Stomach (tissue), 9 donors: Measurements from ENCODE around the gene C1QTNF12. TPM values are rescaled to one million over a fixed set of nuclear protein-coding genes. Genes with fewer than 3 reads are reported as not detected.

Experiments used
- DNase-seq, 2 donors: peaks; one replicate each; pipeline versions ENCODE4 v3.0.0 to v3.0.0-alpha.2; 2013 to 2019
- H3K27ac ChIP-seq, 5 donors: fragments of 200-600 bp in 4 of 5; sonication (generic) in 4 of 5; one replicate each; pipeline ENCODE4 v1.5.1; 2013 to 2019; ENCODE audit warnings: mild to moderate bottlenecking in 1 of 5, moderate library complexity in 1 of 5
- H3K27me3 ChIP-seq, 3 donors: fragments of 200-600 bp; sonication (generic); one replicate each; pipeline ENCODE4 v1.5.1; 2017 to 2019; ENCODE audit warnings: mixed run types in 1 of 3
- H3K36me3 ChIP-seq, 4 donors: fragments of 200-600 bp; sonication (generic); 1 replicate in 3 of 4; 2 replicates in 1 of 4; pipeline ENCODE4 v1.5.1; 2016 to 2019
- H3K4me1 ChIP-seq, 4 donors: fragments of 200-600 bp; sonication (generic); one replicate each; pipeline ENCODE4 v1.5.1; 2016 to 2019
- H3K4me3 ChIP-seq, 4 donors: fragments of 200-600 bp; sonication (generic) in 3 of 4; one replicate each; pipeline ENCODE4 v1.5.1; 2016 to 2019; ENCODE audit warnings: mild to moderate bottlenecking in 1 of 4
- H3K9me3 ChIP-seq, 4 donors: fragments of 200-600 bp; sonication (generic); one replicate each; pipeline ENCODE4 v1.5.1; 2016 to 2019
- CTCF ChIP-seq, 7 experiments: fragments of 450-650 bp in 4 of 7; fragments of 200-600 bp in 3 of 7; sonication (generic) in 3 of 7; IDR thresholded peaks; one replicate each; pipeline ENCODE4 v1.5.1; 2016 to 2019; ENCODE audit warnings: antibody characterized with exemption in 7 of 7, control low read depth in 2 of 7, mild to moderate bottlenecking in 1 of 7
- EP300 ChIP-seq: sonication (generic); formaldehyde crosslinking; IDR thresholded peaks from one replicate; pipeline ENCODE4 v1.6.1; 2017; ENCODE audit warnings: antibody characterized with exemption
- POLR2A ChIP-seq, 4 donors: fragments of 450-650 bp; IDR thresholded peaks; one replicate each; pipeline ENCODE4 v1.6.1; 2016; ENCODE audit warnings: antibody characterized with exemption in 4 of 4, control low read depth in 2 of 4, mild to moderate bottlenecking in 1 of 4, moderate library complexity in 1 of 4
- POLR2AphosphoS5 ChIP-seq, 3 donors: sonication (generic); formaldehyde crosslinking; IDR thresholded peaks; one replicate each; pipeline ENCODE4 v1.6.1; 2016; ENCODE audit warnings: antibody characterized with exemption in 3 of 3
- WGBS, 5 donors: extraction: QIAGEN DNeasy Blood & Tissue Kit in 3 of 5; methylation state at CpG; one replicate each; pipeline versions ENCODE4 v1.1.5 to v1.1.7; 2013 to 2018; 5-methylcytosine and 5-hydroxymethylcytosine counted together
- intact Hi-C: fragments of 100-400 bp; cut with DNase I; formaldehyde crosslinking; loops from one replicate; pipeline ENCODE4 v1.15.1; 2023; ENCODE audit warnings: low total_unique reads
- polyA plus RNA-seq, 3 donors: library from polyadenylated mRNA; stranded (reverse); fragments of 200-250 nt; gene quantifications; one replicate each; pipeline ENCODE4 v1.2.3, GENCODE V29; 2013
- total RNA-seq, 5 donors: library from RNA; depleted of rRNA; stranded (reverse); fragments of >200 nt; gene quantifications; one replicate each; pipeline versions ENCODE4 v1.1.0 to v1.2.3, GENCODE V29; 2014 to 2016
- donor health status: healthy with polysubstance abuse.
- donor health status: Bipolar disorder and iron deficiency.
- donor health status: healthy.

Gene C1QTNF12
- total and polyA plus RNA-seq, 8 donors, result 1.5 to 21.3 (median 2.9) TPM; not detected in 2

- Histone ChIP-seq H3K27me3 (no peaks in the 10 kb centered on the region), H3K4me3 (no peak overlapping the region), H3K9me3 (no peaks in the 10 kb centered on the region), H3K4me1 (peaks cover 0 to 16% (median 8%) of the 10 kb centered on the region in 4 donors), H3K27ac (peak overlapping the region in 2 of 5 donors; percentile 37 to 48), H3K36me3 (peaks cover 47 to 96% (median 88%) of the 10 kb centered on the region in 4 donors)
- TF ChIP-seq POLR2AphosphoS5 (IDR thresholded peaks at IDR 0.05), result peak in 1 of 3 donors; percentile 3
- TF ChIP-seq EP300, result no peak
- intact Hi-C loops, result no loop called here
- DNase-seq, result no peak
- 77 to 82% (median 81%) methylated on average over 9 to 10 of the region's 10 CpGs for WGBS, 5 donors
Measured at GRCh38 chr1:1264868-1265272, 18.3 kb upstream of the C1QTNF12 start.

GRCh38 chr1:1264026-1264425 is 17.5 kb upstream of the C1QTNF12 start:
- Histone ChIP-seq H3K27me3 (no peaks in the 10 kb centered on the region), H3K4me3 (no peak overlapping the region), H3K27ac (peak overlapping the region in 1 of 5 donors; percentile 37), H3K9me3 (no peaks in the 10 kb centered on the region), H3K36me3 (peaks cover 54 to 99% (median 96%) of the 10 kb centered on the region in 4 donors), H3K4me1 (peaks cover 0 to 17% (median 5%) of the 10 kb centered on the region in 4 donors)
- WGBS, 5 donors, result 87 to 91% (median 89%) methylated on average over 9 of the region's 9 CpGs
- TF ChIP-seq POLR2A (IDR thresholded peaks at IDR 0.05) (no peak), POLR2AphosphoS5 (IDR thresholded peaks at IDR 0.05) (no peak), CTCF (IDR thresholded peaks at IDR 0.05) (no peak), EP300 (no peak)
- no peak for DNase-seq
- intact Hi-C loops, result no loop called here

- Histone ChIP-seq H3K4me1 (peaks cover 0 to 24% (median 8%) of the 10 kb centered on the region in 4 donors), H3K9me3 (no peaks in the 10 kb centered on the region), H3K27ac (no peak overlapping the region), H3K27me3 (no peaks in the 10 kb centered on the region), H3K36me3 (peaks cover 58 to 98% (median 96%) of the 10 kb centered on the region in 4 donors), H3K4me3 (no peak overlapping the region)
- WGBS, 5 donors, result 92 to 95% (median 93%) methylated on average over 8 of the region's 8 CpGs
- DNase-seq, result no peak
- no peak for TF ChIP-seq EP300
- intact Hi-C loops, result no loop called here
Measured at GRCh38 chr1:1262758-1263157, 16.2 kb upstream of the C1QTNF12 start.

GRCh38 chr1:1262071-1262470 is 15.5 kb upstream of the C1QTNF12 start:
- 92 to 96% (median 95%) methylated on average over 17 of the region's 17 CpGs for WGBS, 5 donors

GRCh38 chr1:1260843-1261560 is 14.5 kb upstream of the C1QTNF12 start:
- peaks cover 53 to 98% (median 92%) of the 10 kb centered on the region in 4 donors for H3K36me3 ChIP-seq
- TF ChIP-seq POLR2A (IDR thresholded peaks at IDR 0.05) (no peak), EP300 (no peak), POLR2AphosphoS5 (IDR thresholded peaks at IDR 0.05) (no peak), CTCF (IDR thresholded peaks at IDR 0.05) (no peak)
- H3K4me1 ChIP-seq, result peaks cover 0 to 24% (median 8%) of the 10 kb centered on the region in 4 donors
- no peak overlapping the region for H3K4me3 ChIP-seq
- WGBS, 5 donors, result 70 to 80% (median 76%) methylated on average over 16 of the region's 16 CpGs
- no peak overlapping the region for H3K27ac ChIP-seq
- DNase-seq, result no peak
- no peaks in the 10 kb centered on the region for H3K9me3 ChIP-seq
- H3K27me3 ChIP-seq, result no peaks in the 10 kb centered on the region
- intact Hi-C loops, result no loop called here

More at GRCh38 chr1:1262071-1262470, 15.5 kb upstream of the C1QTNF12 start:
- no peaks in the 10 kb centered on the region for H3K27me3 ChIP-seq
- intact Hi-C loops, result no loop called here
- peaks cover 0 to 24% (median 8%) of the 10 kb centered on the region in 4 donors for H3K4me1 ChIP-seq
- no peak overlapping the region for H3K4me3 ChIP-seq
- no peaks in the 10 kb centered on the region for H3K9me3 ChIP-seq
- H3K36me3 ChIP-seq, result peaks cover 55 to 98% (median 92%) of the 10 kb centered on the region in 4 donors
- TF ChIP-seq CTCF (IDR thresholded peaks at IDR 0.05) (no peak), POLR2A (IDR thresholded peaks at IDR 0.05) (no peak), EP300 (no peak), POLR2AphosphoS5 (IDR thresholded peaks at IDR 0.05) (no peak)
- DNase-seq, result no peak
- no peak overlapping the region for H3K27ac ChIP-seq
